GM19397 (cell line): ENCODE measurements around the gene MEF2D.

Experiments
- ATAC-seq: cut with Tn5 transposase; IDR thresholded peaks from one replicate; pipeline ENCODE4 v1.9.1; 2021; ENCODE audit warnings: mild to moderate bottlenecking, moderate library complexity; ENCODE audit not compliant: unreplicated experiment

Gene MEF2D

DNA sequence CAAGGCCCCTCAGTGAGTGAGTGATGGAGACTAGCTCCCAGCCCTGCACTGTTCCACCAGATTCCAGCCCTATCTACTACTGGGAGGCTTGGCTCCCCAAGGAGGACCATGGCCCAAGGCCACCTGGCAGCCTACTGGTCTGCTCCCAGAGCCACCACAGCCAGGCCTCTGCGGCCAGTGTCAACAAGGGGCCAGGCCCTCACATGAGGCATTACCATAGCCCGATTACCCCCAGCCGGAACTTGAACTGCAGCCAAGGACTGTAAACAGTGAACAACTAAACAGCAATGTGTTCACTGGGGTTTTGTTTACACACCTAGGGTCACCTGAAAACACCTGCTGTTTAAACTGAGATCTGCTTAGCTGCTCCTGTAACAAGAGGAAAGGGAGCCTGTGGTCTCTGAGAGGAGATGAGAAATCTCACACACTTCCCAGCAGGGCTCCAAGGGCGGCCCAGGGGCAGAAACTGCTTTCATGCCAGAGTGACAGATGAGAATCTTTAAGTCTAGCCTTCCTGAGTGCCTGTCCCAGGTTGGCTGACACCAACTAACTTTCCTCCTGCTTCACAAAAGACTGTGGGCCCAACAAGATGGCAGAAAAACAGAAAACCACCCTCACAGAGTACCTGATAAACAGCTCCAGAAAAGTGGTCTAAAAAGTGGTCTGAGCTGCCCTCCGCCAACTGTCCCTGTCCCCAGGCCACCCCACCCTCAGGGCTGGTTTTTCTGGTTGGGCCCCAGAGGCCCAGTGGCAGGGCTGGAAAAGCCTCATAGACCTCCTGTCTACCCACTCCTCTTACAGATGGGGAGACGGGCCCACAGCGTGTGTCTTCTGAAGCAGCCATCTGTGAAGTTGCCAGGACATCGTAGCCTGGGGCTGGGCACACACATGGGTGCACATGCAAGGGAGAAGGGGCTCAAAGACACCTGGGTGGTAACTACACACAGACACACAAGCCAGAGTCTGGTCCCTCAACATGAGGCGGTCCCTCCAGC lies 28.8 kb downstream of the MEF2D start:
- no peak for ATAC-seq

DNA sequence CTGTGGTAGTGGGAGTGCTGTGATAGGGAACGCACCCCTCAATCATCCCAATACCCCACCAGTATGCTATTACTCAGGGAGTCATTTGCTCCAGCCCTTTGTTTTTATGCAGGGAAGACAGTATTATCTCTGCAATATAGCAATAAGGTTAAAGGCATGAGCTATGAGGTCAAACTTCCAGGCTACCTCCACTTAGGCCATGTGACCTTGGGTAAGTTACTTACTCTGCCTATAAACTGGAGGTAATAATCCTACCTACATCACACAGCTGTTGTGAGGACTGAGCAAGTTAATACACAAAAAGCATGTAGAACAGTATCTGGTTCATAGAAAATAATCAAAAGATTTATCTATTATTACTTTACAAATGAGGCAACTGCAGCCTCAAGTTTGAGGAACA lies 30.1 kb downstream of the MEF2D start:
- ATAC-seq = no peak

DNA sequence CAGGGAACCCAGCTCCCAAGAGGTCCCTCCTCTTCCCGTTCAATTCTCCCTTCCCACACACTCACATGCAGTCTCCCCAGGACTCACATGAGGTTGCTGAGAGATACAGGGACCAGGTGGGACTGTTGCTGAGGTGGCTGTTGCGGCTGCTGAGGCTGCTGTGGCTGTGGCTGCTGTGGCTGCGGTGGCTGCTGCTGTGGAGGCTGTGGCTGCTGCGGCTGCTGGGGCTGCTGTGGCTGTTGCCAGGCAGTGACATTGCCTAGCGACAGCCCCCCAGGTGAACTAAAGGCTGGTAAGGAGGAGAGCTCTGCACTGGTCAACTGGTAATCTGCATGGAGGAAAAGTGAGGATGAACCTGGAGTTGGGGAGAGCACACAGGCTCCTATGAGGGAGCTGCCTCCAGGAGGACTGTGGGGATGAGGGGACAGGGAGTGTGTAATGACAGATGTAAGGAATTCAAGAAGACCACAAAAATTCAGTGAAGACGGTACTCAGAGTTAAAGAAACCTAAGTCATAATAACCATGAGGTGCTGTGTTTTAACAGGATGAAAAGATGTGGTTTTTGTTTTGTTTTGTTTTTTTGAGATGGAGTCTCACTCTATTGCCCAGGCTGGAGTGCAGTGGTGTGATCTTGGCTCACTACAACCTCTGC lies 31.8 kb downstream of the MEF2D start:
- no peak for ATAC-seq

DNA sequence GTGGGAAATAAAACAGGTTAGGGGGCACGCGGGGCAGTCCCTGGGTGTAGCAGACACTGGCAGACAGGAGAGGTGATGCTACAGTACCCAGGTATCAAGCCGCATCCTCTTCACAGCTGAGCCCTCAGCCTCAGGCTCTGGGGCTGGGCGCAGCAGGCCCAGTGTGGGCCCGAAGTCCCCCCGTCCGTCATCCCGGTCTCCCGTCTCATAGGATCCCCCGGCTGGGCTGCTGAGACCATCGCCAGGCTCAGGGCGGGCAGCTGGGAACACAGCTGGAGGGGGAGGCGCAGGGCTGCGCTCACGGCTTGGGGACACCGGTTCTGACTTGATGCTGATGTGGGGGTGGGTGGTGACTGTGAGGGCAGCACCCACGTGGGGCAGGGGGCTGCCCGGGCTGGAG lies 32.7 kb downstream of the MEF2D start:
- no peak for ATAC-seq

DNA sequence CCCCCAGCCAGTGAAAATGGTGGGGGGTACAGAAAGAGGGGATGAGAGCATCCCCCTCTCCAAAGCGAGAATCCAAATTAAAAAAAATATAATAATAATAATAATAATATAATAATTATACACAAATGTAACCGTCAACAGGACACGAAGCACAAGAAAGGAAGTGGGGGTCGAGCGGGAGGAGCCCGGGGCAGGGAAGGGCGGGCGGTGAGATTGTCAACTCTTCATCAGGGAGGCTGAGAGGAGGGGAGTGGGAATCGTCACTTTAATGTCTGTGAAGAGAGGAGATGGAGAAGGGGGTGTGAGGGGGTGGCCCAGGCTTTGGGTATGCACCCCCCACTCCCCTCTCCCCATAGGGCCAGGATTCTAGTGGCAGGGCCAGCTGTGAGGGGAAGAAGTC lies 33.2 kb downstream of the MEF2D start:
- no peak for ATAC-seq

DNA sequence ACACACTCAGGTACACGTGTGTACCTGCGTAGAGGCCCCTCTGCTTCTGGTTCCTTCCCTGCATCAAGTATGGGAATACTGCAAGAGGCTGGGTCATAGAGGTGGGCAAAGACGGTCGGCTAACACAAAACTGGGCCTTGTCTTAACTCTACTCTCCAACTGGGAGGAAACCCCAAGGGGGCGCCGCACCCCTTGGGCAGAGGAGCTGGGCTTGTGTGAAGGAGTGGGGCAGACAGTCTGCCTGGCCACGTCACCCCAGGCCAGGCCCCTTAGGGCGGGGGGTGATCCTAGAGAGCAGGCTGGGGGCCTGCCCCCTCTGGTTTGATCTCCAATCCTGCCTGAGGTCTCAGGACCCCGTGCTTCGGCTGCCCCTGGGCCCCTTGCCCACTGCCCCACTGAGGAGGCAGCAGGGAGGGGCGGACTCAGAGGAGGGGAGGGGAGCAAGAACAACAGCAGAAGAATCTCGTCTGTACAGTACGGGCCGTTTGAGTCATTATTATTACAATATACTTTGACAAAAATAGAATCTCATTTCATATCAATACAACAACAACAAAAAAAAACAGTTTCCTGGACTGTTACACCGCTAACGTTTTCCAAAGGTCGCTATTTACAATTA lies 34.7 kb downstream of the MEF2D start:
- ATAC-seq = no peak

DNA sequence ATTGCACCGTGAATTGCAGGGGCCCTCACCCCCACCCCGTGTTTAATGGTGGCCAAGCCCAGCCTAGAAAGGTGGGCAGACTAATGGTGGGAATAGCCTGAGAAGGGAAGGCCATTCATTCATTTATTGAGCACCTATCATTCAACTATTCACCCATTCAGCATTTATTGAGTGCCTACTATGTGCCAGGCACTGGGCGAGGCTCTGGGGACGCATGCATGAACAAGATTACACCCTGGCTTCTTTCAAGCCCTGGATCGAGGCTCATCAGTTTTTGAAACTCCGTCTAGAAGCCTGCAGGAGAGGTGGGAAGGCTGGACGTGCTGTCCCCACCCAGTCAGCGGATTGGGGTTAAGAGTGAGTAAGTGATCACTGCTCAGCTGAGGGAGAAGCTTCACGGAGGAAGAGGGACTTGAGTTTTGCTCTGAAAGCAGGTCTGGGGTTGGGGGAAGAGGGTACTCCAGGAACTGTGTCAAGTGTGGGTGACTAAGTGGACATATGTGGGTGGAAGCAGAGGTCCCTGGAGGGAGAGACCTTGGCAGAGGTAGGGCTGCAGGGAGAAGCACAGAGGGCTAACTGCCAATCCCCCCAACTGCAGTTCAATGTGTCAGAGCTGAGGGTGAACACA lies 35.6 kb downstream of the MEF2D start:
- ATAC-seq = no peak

DNA sequence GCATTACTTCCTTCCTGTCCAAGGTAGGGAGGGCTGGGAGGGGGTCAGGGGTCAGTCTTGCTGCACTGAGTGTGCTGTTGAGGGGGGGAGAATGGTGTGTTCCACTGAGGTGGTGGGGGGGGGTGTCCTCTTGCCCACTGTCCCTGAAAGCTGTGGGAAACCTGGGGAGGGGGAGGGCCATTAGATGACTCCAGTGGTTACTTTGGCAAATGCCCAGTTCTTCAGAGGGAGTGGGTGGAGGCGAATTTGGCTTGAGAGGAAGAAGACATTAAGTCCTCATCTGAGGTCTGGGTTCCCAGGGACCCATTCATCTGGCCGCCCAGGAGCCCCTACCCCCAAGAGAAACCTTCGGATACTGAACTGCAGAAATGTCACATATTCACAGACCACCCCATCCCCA lies 36.2 kb downstream of the MEF2D start:
- ATAC-seq = no peak

DNA sequence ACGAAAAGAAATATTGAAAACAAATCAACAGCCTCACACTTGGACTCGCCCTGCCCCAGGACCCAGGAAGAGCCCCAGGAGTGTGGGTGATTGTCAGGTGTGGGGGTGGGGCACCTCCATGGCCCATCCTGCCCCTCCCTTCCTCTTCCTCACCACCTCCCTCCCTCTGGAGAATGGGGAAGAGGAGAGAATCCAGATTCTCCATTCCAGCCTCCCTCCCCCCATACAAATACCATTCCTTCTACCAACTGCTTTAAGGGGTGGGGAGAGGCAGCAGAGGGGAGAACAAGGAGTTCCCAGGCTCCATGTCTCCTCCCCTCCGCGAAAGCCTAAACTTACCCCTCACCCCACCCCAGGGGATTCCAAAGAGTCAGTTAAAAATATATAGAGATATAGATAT lies 36.7 kb downstream of the MEF2D start:
- no peak for ATAC-seq

DNA sequence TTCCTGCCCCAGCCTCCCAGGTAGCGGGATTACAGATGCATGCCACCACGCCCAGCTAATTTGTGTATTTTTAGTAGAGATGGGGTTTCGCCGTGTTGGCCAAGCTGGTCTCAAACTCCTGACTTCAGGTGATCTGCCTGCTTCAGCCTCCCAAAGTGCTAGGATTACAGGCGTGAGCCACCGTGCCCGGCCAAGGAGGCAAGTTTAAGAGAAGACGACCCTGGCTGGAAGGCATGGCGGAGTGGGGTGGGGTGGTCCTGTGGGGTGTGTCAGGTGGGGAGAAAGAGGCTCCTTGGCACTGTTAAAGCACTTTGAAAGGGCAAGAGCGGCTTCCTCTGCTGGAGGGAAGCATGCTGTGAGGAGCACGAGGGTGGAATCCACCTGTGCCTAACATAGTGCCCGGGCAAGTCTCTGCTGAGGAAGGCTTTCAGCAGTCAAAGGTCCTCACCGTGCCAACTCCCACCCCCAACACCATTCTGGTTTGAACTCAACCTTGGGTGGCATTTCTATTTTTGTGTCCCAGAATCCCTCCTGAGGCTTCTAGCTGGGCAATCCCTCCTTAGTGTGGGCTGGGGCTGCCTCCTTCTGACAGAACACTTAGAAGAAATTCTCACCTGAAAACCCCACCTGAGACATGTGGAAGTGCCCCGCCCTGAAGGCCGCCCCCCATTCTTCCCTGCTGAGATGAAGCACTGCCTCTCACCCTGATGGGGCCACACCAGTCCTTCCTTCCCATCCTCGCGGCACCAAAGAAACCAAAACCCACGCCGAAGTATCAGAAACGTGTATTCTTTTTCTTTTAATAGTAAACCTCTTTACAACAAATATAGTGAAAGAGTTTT lies 37.4 kb downstream of the MEF2D start:
- no peak for ATAC-seq

DNA sequence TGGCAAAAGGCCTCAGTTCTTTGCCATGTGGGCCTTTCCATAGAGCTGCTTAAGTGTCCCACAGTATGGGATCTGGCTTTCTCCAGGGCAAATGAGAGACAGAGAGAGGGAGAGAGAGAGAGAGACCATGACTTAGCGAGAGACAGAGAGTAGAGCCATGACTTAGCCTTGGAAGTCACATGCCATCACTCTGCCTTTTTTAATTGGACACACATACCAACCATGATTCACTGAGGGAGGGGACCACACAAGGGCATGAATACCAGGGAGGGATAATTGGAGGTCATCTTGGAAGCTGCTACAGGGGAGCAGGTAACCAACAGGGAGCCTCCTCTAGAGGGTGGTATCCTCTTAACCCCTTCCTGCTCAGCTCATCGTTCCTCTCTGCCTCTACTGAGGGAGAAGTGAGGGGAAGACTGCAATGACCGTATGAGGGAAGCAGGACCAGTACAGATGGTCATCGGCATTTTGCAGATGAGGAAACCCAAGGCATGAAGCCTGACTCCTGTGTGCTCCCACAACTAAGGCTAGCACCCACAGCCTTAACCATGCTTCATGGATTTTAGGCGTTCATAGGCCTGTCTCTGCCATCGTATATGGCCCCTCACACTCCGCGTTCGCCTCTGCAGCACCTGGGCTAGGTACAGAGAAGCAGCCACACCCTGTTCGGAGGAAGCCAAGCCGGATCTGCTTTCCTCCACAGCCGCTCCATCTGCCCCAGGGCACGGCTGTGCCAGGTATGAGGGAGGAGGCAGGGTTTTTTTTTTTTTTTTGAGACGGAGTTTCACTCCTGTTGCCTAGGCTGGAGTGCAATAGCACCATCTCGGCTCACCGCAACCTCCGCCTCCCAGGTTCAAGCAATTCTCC lies 38.6 kb downstream of the MEF2D start:
- ATAC-seq = no peak

DNA sequence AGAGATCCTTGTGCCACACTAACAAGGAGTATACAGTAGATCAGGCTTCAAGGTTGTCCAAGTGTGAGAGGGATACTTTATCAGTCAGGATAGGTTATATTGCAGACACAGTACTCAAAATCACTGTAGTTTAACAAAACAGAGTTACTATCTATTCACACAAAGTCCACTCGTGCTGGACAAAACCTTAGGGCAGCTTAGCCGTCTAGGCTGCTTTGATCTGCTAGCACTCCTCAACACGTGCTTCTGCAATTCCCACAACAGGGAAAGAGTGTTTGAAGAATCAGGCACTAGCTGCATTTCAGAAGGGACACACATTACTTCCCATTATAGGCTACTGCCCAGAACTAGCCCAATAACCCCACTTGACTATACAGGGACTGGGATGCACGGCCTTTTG lies 39.5 kb downstream of the MEF2D start:
- ATAC-seq = no peak

DNA sequence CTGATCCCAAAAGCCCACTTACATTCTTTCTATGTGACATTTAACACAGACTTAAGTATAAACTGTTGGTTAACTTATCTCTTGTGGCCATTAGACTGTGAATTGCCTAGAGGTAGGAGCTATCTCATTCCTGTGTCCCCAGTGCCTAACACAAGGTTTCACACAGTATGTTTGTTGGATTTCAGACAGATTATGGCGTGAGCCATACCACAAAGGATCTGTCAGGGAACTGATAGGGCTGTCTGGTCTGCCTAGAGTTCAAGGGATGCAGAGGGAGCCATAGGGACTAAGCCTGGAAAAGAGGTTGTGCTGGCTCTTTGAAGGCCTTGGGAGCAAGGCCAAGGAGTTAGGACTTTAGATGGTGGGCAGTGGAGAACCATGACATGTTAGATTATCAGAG lies 40.0 kb downstream of the MEF2D start:
- no peak for ATAC-seq

DNA sequence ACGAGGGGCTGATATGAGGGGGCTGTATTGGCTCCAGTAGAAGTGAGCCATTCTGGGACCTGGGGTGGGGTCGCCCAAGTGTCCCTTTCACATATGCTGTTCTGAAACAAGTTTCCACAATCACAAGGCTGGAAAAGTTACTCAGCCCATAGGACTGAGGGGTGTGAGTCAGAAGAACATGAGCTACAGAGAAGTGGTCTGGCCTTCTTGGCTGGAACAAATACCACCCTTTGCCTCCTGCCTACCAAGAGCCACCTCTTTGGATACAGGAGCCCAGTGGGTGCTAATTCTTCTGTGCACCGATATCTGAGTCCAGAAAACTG lies 42.4 kb downstream of the MEF2D start:
- no peak for ATAC-seq

DNA sequence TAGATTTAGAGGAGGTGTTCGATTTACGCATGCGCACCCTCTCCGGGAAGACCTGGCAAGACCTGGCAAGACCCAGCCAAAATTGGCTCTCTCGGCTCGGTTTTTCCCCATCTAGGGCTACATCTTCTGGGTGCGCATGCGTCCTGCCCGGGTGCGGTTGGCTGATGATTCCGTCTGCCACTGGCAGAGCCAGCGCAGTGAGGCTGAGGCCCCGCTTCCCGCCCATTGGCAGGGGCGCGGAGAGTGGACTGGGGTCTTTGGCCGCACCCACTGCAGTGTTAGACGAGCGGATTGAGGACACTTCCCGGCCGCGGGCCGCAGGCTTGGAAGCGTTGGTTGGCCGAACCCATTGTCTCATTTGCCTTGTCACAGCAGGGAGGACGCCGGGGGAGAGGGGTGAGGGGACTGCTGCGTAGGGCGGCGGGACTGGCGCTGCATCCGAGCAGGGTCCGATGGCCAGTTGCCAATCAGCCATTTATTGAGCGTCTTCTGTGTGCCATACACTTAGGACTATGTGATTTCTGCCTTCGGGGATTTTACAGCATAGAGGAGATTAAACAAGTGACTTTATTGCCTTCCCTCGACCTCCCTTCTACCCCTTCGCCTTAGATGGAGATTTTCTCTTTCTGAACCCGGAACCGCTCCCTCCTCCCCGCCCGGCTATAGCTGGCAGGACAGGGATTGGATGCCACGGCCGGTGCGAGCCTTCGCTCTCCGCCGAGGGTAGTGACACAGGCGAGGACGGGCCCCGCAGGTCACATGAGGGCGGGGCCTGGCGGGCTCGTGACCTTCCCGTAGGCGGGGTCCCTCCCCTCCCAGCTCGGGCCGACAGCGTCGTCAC lies 43.7 kb downstream of the MEF2D start:
- ATAC-seq = peak; percentile 68

DNA sequence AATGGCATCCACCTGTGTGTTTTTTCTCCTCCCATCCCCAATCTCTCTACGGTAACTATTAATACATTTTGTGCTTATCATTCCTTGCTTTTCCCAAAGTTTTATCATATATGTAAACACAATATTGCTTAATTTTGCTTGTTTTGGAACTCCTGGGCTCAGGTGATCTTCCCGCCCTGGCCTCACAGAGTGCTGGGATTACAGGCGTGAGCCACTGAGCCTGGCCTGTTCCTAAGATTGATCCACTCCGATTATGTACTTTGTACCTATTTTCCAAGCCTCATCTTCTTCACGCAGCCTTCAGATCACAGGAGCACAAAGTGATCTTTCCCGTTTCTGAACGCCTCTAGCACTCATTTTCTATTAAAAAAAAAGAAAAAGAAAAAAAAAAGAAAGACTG lies 45.2 kb downstream of the MEF2D start:
- ATAC-seq = no peak

DNA sequence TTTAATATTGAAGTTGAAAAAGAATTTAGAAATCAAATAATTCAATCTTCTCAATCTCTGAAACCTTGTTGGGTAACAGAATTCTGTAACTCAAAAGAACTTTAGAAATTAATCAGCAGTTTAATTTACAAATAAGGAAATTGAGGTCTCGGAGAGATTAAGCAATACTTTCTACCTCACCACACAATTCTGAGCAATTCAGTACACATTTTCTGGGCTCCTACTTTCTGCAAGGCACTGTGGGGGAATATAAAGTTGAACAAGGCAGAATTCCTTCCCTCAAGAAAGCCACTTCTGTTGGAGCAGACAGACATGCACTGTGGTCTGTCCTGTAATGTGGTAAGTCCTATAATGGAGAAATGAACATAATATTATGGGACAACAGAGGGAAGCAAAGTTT lies 47.7 kb downstream of the MEF2D start:
- ATAC-seq = no peak

DNA sequence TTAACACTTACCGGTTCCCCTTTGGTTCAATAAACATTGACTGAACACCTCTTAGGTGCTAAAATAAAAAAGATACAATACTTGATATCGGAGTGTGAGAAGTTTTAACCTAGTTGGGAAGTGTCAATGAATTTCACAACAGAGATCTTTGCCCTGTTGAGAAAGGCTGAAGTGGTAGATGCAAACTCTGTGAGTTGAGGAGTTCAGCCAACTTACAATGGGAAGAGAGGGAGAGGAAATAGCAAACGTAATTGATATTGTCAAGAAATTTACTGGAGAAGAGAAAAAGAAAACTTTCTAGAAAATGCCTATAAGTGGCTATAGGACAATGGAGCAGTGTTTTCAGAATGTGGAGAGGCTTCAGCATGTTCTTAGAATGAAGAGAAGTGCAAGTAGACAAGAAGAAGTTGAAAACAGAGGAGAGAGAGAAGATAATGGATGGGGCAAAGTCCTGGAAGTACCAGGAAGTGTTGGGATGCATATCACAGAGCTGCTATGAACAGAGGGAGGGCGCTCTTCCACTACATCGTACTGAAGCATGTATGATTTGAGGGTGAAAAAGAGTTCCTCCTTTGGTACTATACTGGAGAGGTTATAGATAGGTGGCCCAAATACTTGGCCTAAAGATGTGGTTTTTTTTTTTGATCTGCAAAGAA lies 48.9 kb downstream of the MEF2D start:
- ATAC-seq = no peak
